ENCODE data around the gene TMF1. TPM values are rescaled to one million over a fixed set of nuclear protein-coding genes. Genes with fewer than 3 reads are reported as not detected.
A peak's percentile ranks its signal among the peaks of the same experiment; 100 is the strongest.

The TMF1 gene
- total and polyA plus RNA-seq, 10 donors = 7.5 to 43.4 (median 36.9) TPM

GRCh38 chr3:69052472-69052898 is 352 bp upstream of the TMF1 start:
- 10 to 16% (median 14%) methylated on average over 9 of the region's 9 CpGs for WGBS, 5 donors
- Histone ChIP-seq H3K9me3 (no peaks in the 10 kb centered on the region), H3K4me1 (peaks cover 25 to 57% (median 44%) of the 10 kb centered on the region in 6 donors), H3K36me3 (peaks cover 3 to 59% (median 29%) of the 10 kb centered on the region in 6 donors), H3K27ac (peak overlapping the region; percentile 90 to 98 (median 97)), H3K27me3 (replicated peaks in 1 of 7) (no peaks in the 10 kb centered on the region), H3K4me3 (peak overlapping the region; percentile 69 to 96 (median 88))
- TF ChIP-seq POLR2A (IDR thresholded peaks at IDR 0.05) (no peak), CTCF (IDR thresholded peaks at IDR 0.05 in 8 of 11, conservative IDR thresholded peaks at IDR 0.05 in 3 of 11) (no peak), POLR2AphosphoS5 (IDR thresholded peaks at IDR 0.05) (no peak)
- DNase-seq = no peak
- intact Hi-C loops (cut with DNase I; ENCODE audit: low total_unique reads) = no loop called here

GRCh38 chr3:69048990-69049389 is 3.1 kb downstream of the TMF1 start:
- intact Hi-C loops (cut with DNase I; ENCODE audit: low total_unique reads) = no loop called here
- H3K27ac ChIP-seq = no peak overlapping the region
- no peak overlapping the region for H3K4me3 ChIP-seq
- H3K9me3 ChIP-seq = no peaks in the 10 kb centered on the region
- TF ChIP-seq POLR2AphosphoS5 (IDR thresholded peaks at IDR 0.05) (no peak), POLR2A (IDR thresholded peaks at IDR 0.05) (no peak), CTCF (IDR thresholded peaks at IDR 0.05 in 8 of 11, conservative IDR thresholded peaks at IDR 0.05 in 3 of 11) (no peak)
- peaks cover 29 to 78% (median 57%) of the 10 kb centered on the region in 6 donors for H3K4me1 ChIP-seq
- 94 to 100% (median 96%) methylated on average over 2 of the region's 2 CpGs for WGBS, 5 donors
- no peaks in the 10 kb centered on the region for H3K27me3 ChIP-seq (replicated peaks in 1 of 7)
- peaks cover 3 to 59% (median 34%) of the 10 kb centered on the region in 6 donors for H3K36me3 ChIP-seq
- no peak for DNase-seq

GRCh38 chr3:69044608-69045007 is 7.5 kb downstream of the TMF1 start:
- peaks cover 3 to 95% (median 71%) of the 10 kb centered on the region in 6 donors for H3K36me3 ChIP-seq
- H3K4me1 ChIP-seq = peaks cover 11 to 49% (median 32%) of the 10 kb centered on the region in 6 donors

GRCh38 chr3:69033470-69033869 is 18.7 kb downstream of the TMF1 start:
- Histone ChIP-seq H3K27me3 (replicated peaks in 1 of 7) (no peaks in the 10 kb centered on the region), H3K4me3 (no peak overlapping the region), H3K27ac (peak overlapping the region in 3 of 8 donors; percentile 12 to 53 (median 45)), H3K36me3 (peaks cover 3 to 100% (median 90%) of the 10 kb centered on the region in 6 donors), H3K9me3 (no peaks in the 10 kb centered on the region), H3K4me1 (no peaks in the 10 kb centered on the region)
- WGBS, 5 donors = 73 to 91% (median 78%) methylated on average over 7 of the region's 7 CpGs
- no peak for DNase-seq
- intact Hi-C loops (cut with DNase I; ENCODE audit: low total_unique reads) = no loop called here
- TF ChIP-seq POLR2AphosphoS5 (IDR thresholded peaks at IDR 0.05) (no peak), POLR2A (IDR thresholded peaks at IDR 0.05) (no peak), CTCF (IDR thresholded peaks at IDR 0.05 in 8 of 11, conservative IDR thresholded peaks at IDR 0.05 in 3 of 11) (no peak)

More at GRCh38 chr3:69044608-69045007, 7.5 kb downstream of the TMF1 start:
- Histone ChIP-seq H3K4me3 (no peak overlapping the region), H3K27ac (no peak overlapping the region), H3K9me3 (no peaks in the 10 kb centered on the region), H3K27me3 (replicated peaks in 1 of 7) (no peaks in the 10 kb centered on the region)
- TF ChIP-seq CTCF (IDR thresholded peaks at IDR 0.05 in 8 of 11, conservative IDR thresholded peaks at IDR 0.05 in 3 of 11) (no peak), POLR2AphosphoS5 (IDR thresholded peaks at IDR 0.05) (no peak), POLR2A (IDR thresholded peaks at IDR 0.05) (no peak)
- 91 to 99% (median 94%) methylated on average over 2 of the region's 2 CpGs for WGBS, 5 donors
- intact Hi-C loops (cut with DNase I; ENCODE audit: low total_unique reads) = no loop called here
- no peak for DNase-seq
